Measurements from ENCODE around the gene SAC3D1.

Gene SAC3D1

DNA sequence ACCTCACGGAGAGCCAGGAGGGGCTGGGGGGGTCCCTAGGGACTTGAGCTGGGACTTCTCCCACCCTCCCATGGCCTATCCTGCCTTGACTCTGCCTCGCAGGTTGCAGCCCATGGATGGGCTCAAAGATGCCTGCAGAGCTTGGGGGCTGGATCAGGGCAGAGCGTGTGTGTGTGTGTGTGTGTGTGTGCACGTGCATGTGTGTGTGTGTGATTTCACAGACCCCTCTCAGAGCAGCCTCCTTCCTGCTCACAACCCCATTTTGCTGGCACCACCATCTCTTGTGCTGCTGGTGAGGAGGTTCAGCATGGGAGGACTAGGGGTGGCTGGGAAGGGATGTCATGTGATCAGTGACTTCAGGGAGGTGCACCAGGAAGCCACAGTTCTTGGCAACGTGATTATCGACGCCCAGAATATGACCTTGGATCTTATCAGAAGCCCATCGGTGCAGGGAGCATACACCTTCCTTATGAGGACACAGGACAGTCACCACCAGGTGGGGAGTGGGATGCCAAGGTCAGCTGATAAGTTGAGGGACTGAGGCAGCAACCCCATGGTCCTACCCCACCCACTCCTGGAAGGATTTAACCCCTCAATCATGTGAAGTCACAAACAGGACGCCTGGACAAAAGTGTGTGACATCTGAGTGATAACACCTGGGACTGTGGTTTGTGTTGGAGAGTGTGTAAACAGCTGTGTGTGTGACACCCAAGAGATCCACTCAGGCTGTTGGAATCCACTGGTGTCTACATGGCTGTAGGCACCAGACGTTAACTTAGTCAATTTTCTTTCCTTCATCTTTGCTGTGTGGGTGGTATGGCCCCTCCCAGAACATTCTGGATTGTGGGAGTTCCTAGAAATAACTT lies 19.2 kb downstream of the SAC3D1 start:
- no peak for DNase-seq (ENCODE audit: low read depth)

DNA sequence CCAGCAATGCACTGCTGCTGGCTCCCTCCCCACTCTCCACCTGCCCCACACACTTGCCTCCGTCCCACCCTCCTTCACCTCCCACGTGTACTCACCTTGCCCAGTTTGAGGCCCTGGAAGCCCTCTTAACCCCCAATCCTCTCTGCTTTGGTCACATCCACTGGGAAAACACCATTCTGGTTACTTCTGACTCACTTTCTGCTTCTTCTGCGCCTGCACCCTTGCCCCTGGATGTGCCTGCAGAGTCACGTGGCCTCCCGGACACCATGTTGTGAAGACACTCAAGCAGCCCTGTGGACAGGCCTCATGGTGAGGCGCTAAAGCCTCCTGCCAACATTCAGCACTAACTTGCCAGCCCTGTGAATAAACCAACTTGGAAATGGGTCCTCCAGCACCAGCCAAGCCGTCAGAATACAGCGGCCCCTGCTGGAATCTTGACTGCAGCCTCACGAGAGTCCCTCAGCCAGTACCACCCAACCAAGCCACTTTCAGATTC lies 20.0 kb downstream of the SAC3D1 start:
- peak; percentile 40 for DNase-seq (ENCODE audit: low read depth)

DNA sequence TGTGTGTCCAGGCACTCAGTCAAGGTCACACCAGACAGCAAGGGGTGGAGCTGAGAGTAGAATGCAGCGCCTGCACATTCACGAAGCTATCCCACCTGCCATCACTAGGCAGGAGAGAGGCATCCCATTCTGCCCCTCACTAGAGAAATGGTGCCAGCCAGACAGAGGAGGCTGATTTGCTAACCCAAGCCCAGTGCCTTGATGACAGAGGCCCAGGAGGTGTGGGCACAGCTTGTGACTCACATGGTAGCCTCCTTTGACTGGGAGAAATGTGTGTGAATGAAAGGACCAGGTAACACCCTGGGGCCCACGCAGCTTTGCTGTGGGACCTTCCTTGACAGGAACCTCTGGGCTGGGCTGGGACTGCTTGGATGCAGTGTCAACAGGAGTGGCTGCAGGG lies 22.5 kb downstream of the SAC3D1 start:
- no peak for DNase-seq (ENCODE audit: low read depth)

DNA sequence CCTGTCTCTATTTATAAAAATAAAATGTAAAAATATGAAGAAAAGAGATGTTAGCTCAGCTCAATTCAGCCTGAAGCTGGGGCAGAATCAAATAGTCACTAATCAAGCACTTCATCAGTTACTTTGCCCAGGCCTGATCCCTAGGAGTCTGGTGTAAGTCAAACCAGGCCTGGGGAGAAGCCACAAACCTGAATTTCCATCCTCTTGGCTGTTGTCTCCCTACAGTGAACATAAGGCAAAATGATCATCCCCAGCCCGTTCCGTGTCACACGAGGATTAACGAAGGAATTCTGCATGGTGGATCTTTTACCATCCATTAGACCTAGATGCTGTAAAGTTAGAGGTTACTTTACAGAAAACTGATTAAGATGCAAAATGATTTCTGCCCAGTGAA lies 23.8 kb downstream of the SAC3D1 start:
- no peak for DNase-seq (ENCODE audit: low read depth)

DNA sequence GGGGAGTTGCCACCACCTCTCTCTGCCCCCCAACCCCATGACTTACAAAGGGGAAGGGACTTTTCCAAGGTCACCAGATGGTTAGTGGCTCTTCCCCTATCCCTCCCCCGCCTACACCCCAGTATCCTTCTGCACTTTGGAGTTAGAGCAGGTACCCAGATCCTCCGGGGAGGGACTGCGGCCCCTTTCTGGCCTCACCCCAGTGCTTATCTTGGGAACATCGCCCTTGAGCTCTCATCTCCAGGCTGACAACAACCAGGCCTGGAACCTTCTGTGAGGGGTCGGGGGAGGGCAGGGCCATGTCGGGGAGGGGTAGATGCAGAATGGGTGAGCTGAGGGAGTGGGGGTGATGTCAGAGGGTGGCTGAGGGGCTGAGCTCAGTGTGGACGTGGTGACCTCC lies 24.8 kb downstream of the SAC3D1 start:
- DNase-seq (ENCODE audit: low read depth): no peak

DNA sequence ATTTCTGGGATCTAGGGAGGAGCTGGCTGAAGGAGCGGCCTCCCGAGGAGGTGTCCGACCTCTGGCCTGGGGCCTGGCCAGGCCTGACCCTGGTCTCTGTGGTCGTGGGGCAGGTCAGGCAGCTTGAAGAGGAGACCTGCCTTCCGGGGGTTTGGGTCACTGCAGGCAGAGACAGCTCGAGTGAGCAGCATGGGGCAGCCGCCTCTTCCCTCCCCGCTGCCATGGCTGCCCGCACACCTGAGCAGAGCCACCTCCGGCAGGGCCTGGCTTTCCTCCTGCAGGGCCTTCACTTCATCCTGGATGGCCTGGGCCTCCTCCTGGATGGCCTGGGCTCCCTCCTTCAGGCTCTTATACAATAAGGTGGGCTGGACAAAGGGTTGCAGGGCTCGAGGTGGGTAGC lies 25.3 kb downstream of the SAC3D1 start:
- no peak for DNase-seq (ENCODE audit: low read depth)

DNA sequence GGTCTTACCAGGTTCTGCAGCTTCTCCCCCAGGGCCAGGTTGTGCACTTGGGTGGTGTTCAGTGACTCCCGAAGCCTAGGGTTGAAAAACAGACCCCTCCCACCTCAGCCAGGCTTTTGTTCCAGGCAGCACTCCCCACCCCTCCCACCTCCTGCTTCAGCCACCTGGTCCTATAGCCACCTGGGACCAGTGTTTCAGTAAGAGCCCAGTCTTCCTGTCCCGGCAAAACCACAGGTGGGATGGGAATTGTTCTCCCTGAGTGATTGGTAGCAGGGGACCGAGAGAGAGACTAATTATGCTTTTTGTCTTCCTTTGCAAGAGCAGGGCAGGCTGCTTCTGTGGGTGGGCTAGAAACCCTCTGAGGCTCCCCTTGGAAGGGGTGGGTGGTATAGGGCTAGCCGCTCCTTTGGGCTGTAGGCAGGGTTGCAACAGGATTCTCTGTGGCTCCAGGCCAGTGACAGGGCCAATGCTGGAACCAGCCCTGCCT lies 25.8 kb downstream of the SAC3D1 start:
- no peak for DNase-seq (ENCODE audit: low read depth)

DNA sequence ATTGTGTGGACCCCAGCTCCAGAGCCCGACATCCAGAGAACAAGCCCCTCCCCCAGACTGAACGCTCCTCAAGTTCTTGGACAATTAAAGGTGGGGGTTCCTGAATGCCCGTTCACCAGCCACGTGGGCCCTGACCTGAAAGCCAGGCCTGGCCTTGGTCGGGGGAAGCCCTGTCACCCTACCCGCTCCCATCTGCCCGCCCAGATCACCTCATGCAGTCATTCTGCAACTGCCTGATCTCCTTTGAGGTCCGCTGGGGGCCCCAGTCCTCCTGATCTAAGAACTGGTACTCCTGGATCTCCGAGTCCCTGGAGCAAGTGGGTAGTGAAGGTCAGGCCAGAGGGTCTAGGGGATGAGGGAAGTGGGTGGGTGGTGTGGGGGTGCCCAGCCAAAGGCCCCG lies 26.4 kb downstream of the SAC3D1 start:
- no peak for DNase-seq (ENCODE audit: low read depth)

DNA sequence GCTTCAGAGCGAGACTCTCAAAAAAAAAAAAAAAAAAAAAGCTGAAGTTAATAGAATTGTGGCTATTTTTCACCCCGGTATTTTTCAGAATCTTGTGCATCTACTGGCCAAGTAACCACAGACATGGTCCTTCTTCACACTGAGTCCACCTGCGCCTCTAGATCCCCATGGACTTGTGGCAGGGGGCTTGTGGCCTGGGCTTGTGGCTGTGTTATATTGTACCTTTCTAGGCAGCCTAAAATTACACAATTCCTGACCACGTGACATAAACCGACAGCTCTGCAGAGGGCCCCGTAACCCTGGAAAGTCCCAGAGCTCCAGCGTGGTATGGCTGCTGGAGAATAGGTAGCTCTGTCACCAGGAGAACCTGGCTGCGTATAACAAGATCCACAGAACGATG lies 28.2 kb downstream of the SAC3D1 start:
- peak; percentile 34 for DNase-seq (ENCODE audit: low read depth)

DNA sequence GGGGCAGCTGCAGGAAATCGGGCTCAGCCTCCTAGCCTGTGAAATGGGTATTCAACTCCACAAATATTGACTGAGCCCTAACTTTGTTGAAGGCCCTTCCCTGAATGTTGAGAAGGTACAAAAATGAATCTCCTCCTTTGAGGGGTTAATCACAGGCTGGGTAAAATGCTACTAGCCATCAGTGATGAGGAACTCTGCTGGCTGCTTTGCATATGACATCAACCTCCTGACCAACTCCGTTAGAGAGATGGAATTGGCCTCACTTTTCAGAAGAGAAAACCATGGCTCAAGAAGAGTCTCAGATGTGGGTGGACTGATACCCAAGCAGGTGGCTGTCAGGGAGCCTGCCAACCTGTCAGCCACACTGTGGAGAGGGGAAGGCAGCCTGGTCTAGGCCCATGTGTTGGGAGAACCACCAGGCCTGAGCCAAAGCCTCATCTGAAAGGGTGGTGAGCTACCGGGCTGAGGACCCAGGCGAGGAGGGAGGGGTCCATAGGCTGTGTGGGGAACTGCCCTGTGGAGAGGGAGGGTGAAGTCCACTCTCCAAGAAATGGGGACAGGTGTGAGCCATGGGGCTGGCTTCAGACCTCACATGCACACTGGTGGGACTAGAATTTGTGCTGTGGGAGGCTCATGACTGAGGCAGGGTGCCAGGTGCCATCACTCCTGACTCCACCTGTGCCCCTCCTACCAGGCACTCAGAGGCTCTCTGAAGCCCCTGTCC lies 31.1 kb downstream of the SAC3D1 start:
- DNase-seq (ENCODE audit: low read depth): no peak

DNA sequence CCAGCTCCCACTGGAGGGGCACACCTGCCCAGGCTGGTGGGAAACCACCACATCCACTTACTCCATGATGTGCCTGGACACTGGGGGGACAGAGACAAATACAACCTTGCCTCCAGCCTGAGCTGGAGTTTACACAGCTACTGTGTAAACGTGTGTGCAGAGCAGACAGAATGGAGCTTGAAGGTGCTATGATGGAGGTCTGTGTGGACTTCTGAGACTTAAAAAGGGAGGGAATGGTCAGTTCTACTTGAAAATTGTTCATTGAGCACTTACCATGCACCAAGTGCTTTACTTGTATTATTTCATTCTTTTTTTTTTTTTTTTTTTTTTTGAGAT lies 31.6 kb downstream of the SAC3D1 start:
- DNase-seq (ENCODE audit: low read depth): no peak

DNA sequence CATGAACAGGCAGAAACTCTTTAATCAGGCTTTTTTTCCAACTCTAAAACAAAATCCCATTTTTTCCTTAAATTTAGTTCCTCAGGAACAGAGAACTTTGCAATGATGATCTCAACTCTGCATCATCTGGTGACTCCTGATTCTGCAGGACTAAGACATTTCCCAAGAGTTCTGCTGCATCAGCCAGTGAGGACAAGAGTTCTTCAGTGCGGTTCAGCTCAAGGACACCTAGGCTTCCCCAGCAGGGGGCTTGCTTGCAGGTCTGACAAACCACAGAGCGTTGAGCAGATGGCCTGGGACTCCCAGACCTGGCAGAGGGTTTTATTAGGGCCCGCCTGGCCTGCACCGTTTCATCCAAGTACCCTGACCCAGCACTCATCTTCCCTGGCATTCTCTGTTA lies 36.4 kb downstream of the SAC3D1 start:
- DNase-seq (ENCODE audit: low read depth): peak; percentile 72

DNA sequence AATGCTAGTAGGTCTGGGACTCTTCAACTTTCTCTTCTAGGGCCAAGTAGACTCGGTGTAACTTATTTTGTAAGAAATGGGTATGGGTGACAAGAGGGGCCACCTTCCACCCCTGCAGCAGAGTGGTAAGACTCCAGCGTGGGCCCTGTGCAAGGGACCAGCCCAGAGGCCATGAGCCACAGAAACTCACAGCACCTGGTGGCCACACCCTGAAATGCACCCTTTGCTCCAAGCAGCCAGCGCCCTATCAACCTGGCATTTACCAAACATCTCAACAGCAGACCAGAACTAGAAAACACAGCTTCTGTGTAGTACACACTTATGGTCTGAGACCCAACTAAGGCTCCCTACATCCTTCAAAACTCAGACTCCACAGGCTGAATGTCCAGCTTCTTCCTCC lies 37.1 kb downstream of the SAC3D1 start:
- DNase-seq (ENCODE audit: low read depth): peak; percentile 46

DNA sequence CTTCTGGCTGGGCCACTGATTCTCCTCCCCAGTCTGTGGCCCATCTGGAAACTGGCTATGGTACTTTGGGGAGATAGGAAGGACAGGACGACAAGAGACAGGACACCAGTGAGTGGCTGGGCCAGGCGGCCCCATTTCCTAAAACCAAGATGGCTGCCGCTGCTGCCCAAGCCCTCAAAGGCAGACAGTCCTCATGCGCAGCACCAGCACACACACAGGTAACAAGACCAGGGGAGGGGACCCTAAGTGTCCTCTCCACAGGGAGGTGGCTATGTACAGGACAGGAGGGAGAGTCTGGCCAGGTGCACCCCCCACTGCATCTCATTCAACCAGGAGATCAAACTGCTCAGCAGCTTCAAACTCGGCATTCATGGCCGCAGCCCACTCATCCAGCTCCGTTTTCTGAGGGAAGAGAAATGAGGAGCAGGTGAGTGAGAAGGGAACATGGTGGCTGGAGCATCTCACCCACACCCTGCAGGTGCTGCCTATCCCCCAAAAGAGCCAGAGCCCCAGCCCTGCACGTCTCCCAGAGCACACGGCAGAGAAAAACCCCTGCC lies 37.9 kb downstream of the SAC3D1 start:
- DNase-seq (ENCODE audit: low read depth): no peak

DNA sequence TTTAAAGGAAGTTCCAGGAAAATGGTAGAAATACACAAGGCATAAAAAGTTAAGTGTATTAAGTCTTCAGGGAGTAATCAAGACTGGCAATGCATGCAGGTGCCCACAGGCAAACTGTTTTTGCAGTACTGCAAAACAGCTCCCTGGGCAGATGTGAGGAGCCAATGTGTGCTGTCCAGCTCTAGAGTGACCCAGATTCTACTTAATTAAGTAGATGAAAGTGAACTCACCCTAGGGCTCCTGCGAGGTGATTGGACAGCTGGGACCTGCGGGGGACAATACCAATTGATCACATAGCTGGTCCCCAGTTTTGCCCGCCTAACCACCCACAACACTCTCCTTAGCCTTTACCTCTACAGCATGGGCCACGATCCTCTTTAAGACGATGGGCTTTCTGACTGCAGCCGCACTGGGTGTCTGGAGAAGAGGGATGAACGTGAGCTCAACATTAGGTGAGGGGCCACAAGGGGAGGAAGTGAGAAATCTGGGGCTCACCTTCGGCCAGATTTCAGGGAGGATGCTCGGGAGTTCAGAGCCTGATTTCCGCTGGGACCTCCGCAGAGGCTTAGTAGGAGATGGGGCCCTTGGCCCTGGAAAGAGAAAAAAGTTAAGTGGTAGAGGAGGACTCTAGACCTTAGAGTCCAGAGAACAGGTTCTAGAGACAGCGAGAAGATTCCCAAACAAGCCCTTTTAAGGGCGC lies 42.3 kb downstream of the SAC3D1 start:
- DNase-seq (ENCODE audit: low read depth): no peak

DNA sequence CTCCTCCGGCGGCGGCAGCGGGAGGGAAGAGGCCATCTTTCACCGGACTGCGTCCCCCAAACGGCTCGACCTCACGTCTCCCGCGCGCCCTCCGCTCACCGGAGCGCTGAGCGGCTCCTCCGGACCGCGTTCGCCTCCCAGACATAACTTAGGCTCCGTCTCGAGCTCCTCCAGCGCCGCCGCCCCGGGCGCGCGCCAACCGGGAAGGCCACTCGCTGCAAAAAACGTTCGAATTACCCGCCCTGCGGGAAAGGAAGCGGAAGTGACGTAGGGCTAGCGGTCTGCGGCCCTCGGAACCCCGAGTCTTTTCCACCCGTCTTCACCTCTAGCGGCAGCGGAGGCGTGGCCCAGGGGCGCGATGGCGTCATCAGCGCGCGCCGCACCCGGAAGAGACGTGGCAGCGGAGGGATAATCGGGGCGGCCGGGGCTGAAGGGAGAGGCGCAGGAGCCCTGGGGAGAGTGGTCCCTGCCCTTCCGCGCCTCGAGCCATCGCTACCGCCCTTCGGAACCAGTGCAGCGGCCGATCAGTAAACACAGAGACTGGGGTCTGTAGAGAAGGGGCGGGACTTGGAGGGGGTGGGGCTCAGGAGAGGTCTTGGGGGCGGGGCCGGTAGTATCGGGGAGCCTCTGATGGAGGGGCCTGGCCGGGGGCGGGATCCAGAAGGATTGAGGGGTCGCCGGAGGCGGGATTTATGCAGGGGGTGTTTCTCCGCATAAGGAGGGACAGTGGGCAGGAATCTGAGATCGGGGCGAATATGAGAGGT lies 43.0 kb downstream of the SAC3D1 start, which contains the start of the genes CDCA5 and ZFPL1:
Gene CDCA5 (minus strand): TSS at position 207 of the 764 bp plus-strand sequence. CDS start 62 bp downstream, at position 145.
Gene ZFPL1 (plus strand): TSS at position 389 of the 764 bp plus-strand sequence. CDS start 477 bp downstream, outside the sequence.
- DNase-seq (ENCODE audit: low read depth): peak; percentile 90

DNA sequence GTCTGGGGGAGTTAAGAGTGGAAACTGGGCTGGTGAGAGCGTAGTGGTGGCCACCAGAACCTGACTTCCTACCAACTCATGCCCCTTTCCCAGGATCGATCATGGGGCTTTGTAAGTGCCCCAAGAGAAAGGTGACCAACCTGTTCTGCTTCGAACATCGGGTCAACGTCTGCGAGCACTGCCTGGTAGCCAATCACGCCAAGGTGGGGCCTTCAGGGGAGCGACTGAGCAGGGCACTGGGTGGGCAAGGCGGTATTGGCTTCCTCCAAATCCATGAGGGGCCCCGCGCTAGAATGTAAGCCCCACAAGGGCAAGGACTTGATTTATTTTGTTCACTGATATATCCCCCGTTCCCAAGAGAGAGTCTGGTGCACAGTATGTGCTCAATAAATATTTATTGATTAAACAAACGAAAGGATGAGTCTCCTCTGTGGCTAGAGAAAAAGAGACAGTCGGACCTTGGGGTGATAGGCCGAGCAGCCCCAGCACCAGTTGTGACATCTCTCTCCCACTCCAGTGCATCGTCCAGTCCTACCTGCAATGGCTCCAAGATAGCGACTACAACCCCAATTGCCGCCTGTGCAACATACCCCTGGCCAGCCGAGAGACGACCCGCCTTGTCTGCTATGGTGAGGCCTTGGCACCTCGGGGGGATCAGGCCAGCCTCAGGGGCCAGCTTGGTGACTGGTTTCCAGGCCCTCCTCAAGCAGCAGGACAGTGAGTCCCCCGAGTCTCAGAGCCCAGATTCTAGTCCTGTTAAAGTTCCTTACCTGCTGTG lies 43.8 kb downstream of the SAC3D1 start:
- no peak for DNase-seq (ENCODE audit: low read depth)

DNA sequence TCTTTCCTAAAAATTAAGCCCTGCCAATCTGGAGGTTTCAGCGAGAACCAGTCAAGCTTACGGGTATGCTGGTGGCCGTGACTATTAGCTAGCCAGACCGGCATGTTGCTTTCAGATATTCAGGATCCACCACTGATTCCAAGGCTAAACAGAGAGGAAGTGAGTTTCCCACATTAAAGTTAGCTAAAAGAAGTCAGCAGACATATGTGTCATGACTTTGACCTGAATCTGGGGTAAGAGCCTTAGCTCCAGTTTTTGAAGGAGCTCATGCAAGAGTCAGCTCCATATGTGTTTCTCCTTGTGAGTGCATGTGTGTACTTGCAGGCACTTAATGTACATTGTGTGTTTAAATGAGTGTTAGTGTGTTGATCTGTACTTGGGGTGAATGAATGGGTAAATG lies 44.4 kb downstream of the SAC3D1 start:
- no peak for DNase-seq (ENCODE audit: low read depth)

DNA sequence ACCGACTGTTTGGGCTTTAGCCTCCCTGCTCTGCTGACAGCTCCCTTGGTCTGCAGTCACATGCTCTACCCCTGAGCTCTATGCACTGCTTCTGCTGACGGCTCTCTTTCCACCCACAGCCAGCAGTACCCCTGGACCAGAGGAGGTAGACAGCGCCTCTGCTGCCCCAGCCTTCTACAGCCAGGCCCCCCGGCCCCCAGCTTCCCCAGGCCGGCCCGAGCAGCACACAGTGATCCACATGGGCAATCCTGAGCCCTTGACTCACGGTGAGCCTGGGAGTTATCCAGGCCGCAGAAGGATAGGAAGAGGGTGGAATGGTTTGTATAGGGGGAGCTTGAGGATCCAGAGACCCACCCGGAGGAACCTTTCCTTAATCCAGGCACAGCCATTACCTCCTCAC lies 45.8 kb downstream of the SAC3D1 start:
- DNase-seq (ENCODE audit: low read depth): no peak

DNA sequence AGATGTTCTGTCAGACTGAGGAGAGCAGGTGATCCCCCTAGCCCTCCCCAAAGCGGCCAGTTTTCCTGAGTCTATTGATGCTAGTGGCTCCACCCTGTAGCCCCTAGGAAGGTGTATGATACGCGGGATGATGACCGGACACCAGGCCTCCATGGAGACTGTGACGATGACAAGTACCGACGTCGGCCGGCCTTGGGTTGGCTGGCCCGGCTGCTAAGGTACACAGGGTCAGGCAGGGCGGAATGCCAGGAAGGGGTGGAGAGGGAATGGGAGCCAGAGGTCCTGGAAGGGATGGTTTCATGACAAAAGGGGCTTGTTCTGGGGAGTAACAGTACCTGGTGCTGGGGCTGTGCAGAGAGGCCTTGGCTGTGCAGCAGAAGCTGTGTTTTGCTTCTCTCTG lies 46.2 kb downstream of the SAC3D1 start:
- DNase-seq (ENCODE audit: low read depth): no peak

DNA sequence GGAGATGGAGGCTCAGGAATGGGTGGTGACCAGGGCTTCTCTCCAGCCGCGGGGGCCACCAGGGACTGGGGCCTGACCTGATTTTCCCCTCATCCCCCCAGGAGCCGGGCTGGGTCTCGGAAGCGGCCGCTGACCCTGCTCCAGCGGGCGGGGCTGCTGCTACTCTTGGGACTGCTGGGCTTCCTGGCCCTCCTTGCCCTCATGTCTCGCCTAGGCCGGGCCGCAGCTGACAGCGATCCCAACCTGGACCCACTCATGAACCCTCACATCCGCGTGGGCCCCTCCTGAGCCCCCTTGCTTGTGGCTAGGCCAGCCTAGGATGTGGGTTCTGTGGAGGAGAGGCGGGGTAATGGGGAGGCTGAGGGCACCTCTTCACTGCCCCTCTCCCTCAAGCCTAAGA lies 46.8 kb downstream of the SAC3D1 start:
- no peak for DNase-seq (ENCODE audit: low read depth)

All from amniotic epithelial cell (primary cell).